Caco-2 (cell line): Measurements from ENCODE around the gene SLC38A2. TPM values are rescaled to one million over a fixed set of nuclear protein-coding genes. Genes with fewer than 3 reads are reported as not detected.
A peak's percentile ranks its signal among the peaks of the same experiment; 100 is the strongest.

ENCODE experiments used
- BruUV-seq: library from RNA; stranded (reverse); fragments of 400-500 nt; replicated peaks from 2 replicates; lab custom pipeline; 2021; lab: Mats Ljungman, UMichigan
- CTCF ChIA-PET: fragments of 300-600 bp; sonication (Branson Sonifier 250); formaldehyde crosslinking; loops from one replicate; lab custom pipeline; 2022; ENCODE audit warnings: antibody characterized with exemption; lab: Charles Lee
- POLR2A ChIA-PET: fragments of 300-600 bp; sonication (Branson Sonifier 250); formaldehyde crosslinking; loops from one replicate; lab custom pipeline; 2022; ENCODE audit warnings: antibody characterized with exemption; lab: Charles Lee
- DNase-seq, 2 experiments: peaks; one replicate each; pipeline versions ENCODE4 v3.0.0 to v3.0.0-alpha.2; 2020 to 2022
- H3K27me3 ChIP-seq: replicated peaks from 2 replicates; pipeline ENCODE4 v1.6.0; 2011; ENCODE audit warnings: low read length; ENCODE audit not compliant: control insufficient read depth, insufficient read depth
- H3K36me3 ChIP-seq: 2 replicates; pipeline ENCODE4 v1.5.1; 2011; ENCODE audit warnings: low read length; ENCODE audit not compliant: control insufficient read depth, insufficient read depth
- H3K4me1 ChIP-seq: fragments of 250-450 bp; sonication (Bioruptor Pico); 2 replicates; pipeline ENCODE4 v1.5.1; 2020; ENCODE audit warnings: mild to moderate bottlenecking
- H3K4me3 ChIP-seq: 2 replicates; pipeline ENCODE4 v1.5.1; 2011; ENCODE audit warnings: low read depth, mild to moderate bottlenecking, control low read depth, low read length
- H3K9me3 ChIP-seq: fragments of 250-450 bp; sonication (Bioruptor Pico); 2 replicates; pipeline ENCODE4 v1.5.1; 2020; ENCODE audit warnings: mild to moderate bottlenecking, moderate library complexity
- H3K27ac Mint-ChIP-seq: one replicate; pipeline ENCODE4 v1.8.0; 2022; ENCODE audit warnings: mixed read lengths; ENCODE audit not compliant: unreplicated experiment
- H3K27me3 Mint-ChIP-seq: one replicate; pipeline ENCODE4 v1.8.0; 2022; ENCODE audit warnings: mixed read lengths; ENCODE audit not compliant: insufficient read depth, unreplicated experiment
- H3K36me3 Mint-ChIP-seq: one replicate; pipeline ENCODE4 v1.8.0; 2022; ENCODE audit warnings: mild to moderate bottlenecking, mixed read lengths; ENCODE audit not compliant: insufficient read depth, unreplicated experiment
- H3K4me1 Mint-ChIP-seq: one replicate; pipeline ENCODE4 v1.8.0; 2022; ENCODE audit warnings: low read depth, mixed read lengths; ENCODE audit not compliant: unreplicated experiment
- H3K4me3 Mint-ChIP-seq: one replicate; pipeline ENCODE4 v1.8.0; 2022; ENCODE audit warnings: mild to moderate bottlenecking, moderate library complexity, mixed read lengths; ENCODE audit not compliant: unreplicated experiment
- H3K9me3 Mint-ChIP-seq: one replicate; pipeline ENCODE4 v1.8.0; 2022; ENCODE audit warnings: mixed read lengths; ENCODE audit not compliant: unreplicated experiment
- CTCF ChIP-seq, 2 experiments: fragments of 200-600 bp in 1 of 2; IDR thresholded peaks; 1 replicate in 1 of 2; 2 replicates in 1 of 2; pipeline versions ENCODE4 v1.5.1 to v1.8.0; 2011 to 2022; ENCODE audit warnings: antibody characterized with exemption in 1 of 2, control low read depth in 1 of 2, inconsistent platforms in 1 of 2, low read depth in 1 of 2, low read length in 1 of 2, mild to moderate bottlenecking in 1 of 2, moderate library complexity in 1 of 2; ENCODE audit not compliant: insufficient read depth in 1 of 2, severe bottlenecking in 1 of 2, unreplicated experiment in 1 of 2
- intact Hi-C: fragments of 100-400 bp; cut with micrococcal nuclease; formaldehyde crosslinking; loops from one replicate; pipeline ENCODE4 v1.10.0; 2022; ENCODE audit not compliant: unreplicated experiment
- total RNA-seq: library from RNA; stranded (reverse); gene quantifications from 2 replicates; pipeline ENCODE4 v1.2.3, GENCODE V29; 2022

SLC38A2 gene
- total RNA-seq, 1 experiment from 2014 or later = 331 TPM

- CTCF ChIA-PET = interaction anchor here (2.4 kb wide), 1 partner anchor 279 kb away, joined by 8 read pairs; no protein-coding TSS in a partner anchor
- no peak for DNase-seq
- intact Hi-C loops = loop anchor here (2.0 kb wide), 1 partner anchor 72 kb away; no protein-coding TSS in a partner anchor
- TSS peak; percentile 83 for BruUV-seq
- Mint-ChIP-seq H3K4me3 (peak overlapping the region; percentile 77), H3K4me1 (peaks cover 42% of the 10 kb centered on the region), H3K27me3 (no peaks in the 10 kb centered on the region), H3K36me3 (peaks cover 17% of the 10 kb centered on the region), H3K27ac (peak overlapping the region; percentile 99), H3K9me3 (no peaks in the 10 kb centered on the region)
- no peaks in the 10 kb centered on the region for H3K27me3 ChIP-seq
- peak overlapping the region; percentile 94 for H3K4me3 ChIP-seq
- no peaks in the 10 kb centered on the region for H3K36me3 ChIP-seq
- POLR2A ChIA-PET = interaction anchor here (0.6 kb wide), 1 partner anchor 279 kb away, joined by 5 read pairs; no protein-coding TSS in a partner anchor
- H3K9me3 ChIP-seq = no peaks in the 10 kb centered on the region
- no peak for TF ChIP-seq CTCF (IDR thresholded peaks at IDR 0.05; ENCODE audit: insufficient read depth in 1 of 2, low read depth in 1 of 2, low read length in 1 of 2, severe bottlenecking in 1 of 2, unreplicated experiment in 1 of 2)
- peaks cover 47% of the 10 kb centered on the region for H3K4me1 ChIP-seq
Measured at GRCh38 chr12:46382408-46382963, 9.9 kb upstream of the SLC38A2 start.

- no TSS peak for BruUV-seq
- H3K4me3 Mint-ChIP-seq = no peak overlapping the region
- TF ChIP-seq CTCF (IDR thresholded peaks at IDR 0.05; ENCODE audit: insufficient read depth in 1 of 2, low read depth in 1 of 2, low read length in 1 of 2, severe bottlenecking in 1 of 2, unreplicated experiment in 1 of 2) = no peak
- DNase-seq = no peak
- Histone ChIP-seq H3K9me3 (no peaks in the 10 kb centered on the region), H3K36me3 (no peaks in the 10 kb centered on the region), H3K27me3 (no peaks in the 10 kb centered on the region), H3K4me3 (no peak overlapping the region), H3K4me1 (peaks cover 47% of the 10 kb centered on the region)
- peaks cover 17% of the 10 kb centered on the region for H3K36me3 Mint-ChIP-seq
- H3K27me3 Mint-ChIP-seq = no peaks in the 10 kb centered on the region
- POLR2A ChIA-PET = no interaction called here
- CTCF ChIA-PET = no interaction called here
- peaks cover 48% of the 10 kb centered on the region for H3K4me1 Mint-ChIP-seq
- H3K27ac Mint-ChIP-seq = no peak overlapping the region
- intact Hi-C loops = no loop called here
- no peaks in the 10 kb centered on the region for H3K9me3 Mint-ChIP-seq
Measured at GRCh38 chr12:46380881-46381280, 8.3 kb upstream of the SLC38A2 start.

DNA sequence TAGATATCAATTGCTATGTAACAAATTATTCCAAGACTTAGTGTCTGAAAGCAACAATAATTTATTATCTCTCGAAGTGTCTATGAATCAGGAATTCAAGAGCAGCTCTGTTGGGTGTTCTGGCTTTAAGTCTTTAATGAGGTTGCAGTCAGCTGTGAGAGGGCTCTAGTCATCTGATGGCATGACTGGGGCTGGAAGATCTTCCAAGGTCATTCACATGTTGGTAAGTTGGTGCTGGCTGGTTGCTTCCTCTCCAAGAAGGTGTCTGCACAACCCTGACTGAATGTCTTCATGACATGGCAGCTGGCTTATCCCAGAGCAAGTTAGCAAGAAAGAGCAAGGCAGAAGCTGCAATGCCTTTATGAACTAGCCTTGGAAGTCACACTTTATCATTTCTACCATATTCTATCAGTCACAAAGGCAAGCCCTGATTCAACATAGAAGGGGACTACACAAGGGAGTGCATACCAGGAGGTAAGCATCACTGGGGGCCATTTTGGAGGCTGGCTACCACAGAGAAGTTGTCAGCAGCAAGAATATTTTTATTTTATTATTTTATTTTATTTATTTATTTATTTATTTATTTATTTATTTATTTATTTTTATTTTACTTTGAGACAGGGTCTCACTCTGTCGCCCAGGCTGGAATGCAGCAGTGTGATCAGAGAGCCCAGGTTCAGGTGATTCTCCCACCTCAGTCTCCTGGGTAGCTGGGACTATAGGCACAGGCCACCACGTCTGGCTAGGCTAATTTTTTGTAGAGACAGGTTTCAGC lies 7.6 kb upstream of the SLC38A2 start:
- peaks cover 44% of the 10 kb centered on the region for H3K4me1 Mint-ChIP-seq
- no TSS peak for BruUV-seq
- Histone ChIP-seq H3K4me3 (no peak overlapping the region), H3K4me1 (peaks cover 42% of the 10 kb centered on the region), H3K9me3 (no peaks in the 10 kb centered on the region), H3K27me3 (no peaks in the 10 kb centered on the region), H3K36me3 (no peaks in the 10 kb centered on the region)
- intact Hi-C loops = no loop called here
- peaks cover 17% of the 10 kb centered on the region for H3K36me3 Mint-ChIP-seq
- no peak overlapping the region for H3K27ac Mint-ChIP-seq
- no peaks in the 10 kb centered on the region for H3K27me3 Mint-ChIP-seq
- H3K9me3 Mint-ChIP-seq = no peaks in the 10 kb centered on the region
- CTCF ChIA-PET = no interaction called here
- POLR2A ChIA-PET = no interaction called here
- no peak overlapping the region for H3K4me3 Mint-ChIP-seq
- TF ChIP-seq CTCF (IDR thresholded peaks at IDR 0.05; ENCODE audit: insufficient read depth in 1 of 2, low read depth in 1 of 2, low read length in 1 of 2, severe bottlenecking in 1 of 2, unreplicated experiment in 1 of 2) = no peak
- no peak for DNase-seq
